ENCODE results near the gene SPRED1.
A peak's percentile ranks its signal among the peaks of the same experiment; 100 is the strongest.

Gene SPRED1

DNA sequence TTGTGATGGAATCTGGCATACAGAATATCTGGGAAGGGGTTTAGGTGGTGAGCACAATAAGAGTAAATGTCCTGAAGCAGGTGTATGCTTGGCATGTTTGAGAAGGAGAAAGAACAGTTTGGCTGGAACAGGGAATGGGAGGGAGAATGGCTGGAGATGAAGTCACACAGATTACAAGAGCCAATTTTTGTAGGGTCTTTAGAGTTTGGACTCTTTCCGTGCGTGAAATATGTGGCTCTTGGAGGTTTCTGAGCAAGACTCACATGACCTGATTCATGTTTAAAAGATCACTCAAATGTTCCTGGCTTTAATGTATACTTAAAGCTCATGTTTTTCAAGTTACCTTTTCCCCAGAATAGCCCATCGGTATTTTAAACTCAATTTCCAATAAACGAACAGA lies 32.8 kb downstream of the SPRED1 start:
- no peak for DNase-seq

DNA sequence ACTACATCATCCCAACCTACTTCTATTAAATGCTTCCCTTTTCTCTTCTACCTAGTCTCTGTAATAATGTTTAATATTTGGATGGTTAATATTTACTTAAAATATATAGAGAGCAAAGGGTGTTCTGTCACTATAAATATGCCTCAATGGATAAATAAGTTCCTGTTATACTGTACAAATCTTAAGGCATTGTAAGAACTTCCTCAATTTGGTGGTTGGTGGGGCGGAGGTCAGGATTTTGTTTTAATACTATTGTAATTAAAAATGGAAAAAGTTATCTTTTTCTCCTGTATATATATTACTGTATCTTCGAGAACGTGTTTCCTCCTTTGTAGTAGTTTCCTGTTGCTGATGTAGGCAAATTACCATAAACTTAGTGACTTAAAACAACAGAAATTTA lies 41.5 kb downstream of the SPRED1 start:
- no peak for DNase-seq

DNA sequence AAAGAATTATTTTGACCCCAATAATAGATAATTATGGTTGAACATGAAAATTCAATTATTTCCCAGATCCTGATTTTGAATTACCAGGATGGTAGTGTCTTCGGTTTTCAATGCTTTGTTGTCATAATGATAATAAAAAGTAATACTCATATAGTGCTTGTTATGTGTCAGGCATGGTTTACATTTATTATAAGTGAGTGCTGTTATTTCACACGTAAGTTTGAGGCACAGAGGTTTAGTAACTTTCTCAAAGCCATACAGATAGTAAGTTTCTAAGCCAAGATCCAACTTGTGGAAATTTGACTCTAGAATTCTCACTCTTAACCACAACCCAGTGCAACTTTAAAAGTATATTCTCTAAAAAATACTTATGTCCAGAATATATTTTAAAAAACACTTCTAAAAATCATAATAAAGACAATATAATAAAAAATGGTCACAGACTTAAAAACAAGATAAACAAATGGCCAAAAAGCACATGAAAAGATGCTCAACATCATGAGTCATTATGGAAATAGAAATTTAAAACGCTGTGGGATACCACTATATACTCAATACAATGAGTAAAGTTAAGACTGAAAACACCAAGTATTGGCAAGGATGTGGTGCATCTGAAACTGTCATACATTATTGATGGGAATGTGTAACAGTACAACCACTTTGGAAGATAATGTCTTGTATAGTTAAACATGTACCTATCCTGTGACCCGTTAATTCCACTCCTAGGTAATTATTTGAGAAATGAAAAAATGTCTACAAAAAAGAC lies 45.2 kb downstream of the SPRED1 start:
- DNase-seq, result no peak

DNA sequence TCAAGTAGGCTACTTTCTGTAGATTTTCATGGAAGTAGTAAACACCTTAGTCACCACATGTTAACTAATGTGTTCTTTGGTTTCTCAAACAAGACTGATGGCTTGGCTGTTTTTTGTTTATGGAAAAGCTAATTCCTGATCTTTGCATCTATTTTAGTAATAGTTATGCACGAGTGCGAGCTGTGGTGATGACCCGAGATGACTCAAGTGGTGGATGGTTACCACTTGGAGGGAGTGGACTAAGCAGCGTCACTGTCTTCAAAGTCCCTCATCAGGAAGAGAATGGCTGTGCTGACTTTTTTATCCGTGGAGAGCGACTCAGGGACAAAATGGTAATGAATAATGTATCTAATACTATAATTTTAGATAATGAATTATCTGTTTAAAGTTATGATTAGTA lies 46.6 kb downstream of the SPRED1 start:
- no peak for DNase-seq

DNA sequence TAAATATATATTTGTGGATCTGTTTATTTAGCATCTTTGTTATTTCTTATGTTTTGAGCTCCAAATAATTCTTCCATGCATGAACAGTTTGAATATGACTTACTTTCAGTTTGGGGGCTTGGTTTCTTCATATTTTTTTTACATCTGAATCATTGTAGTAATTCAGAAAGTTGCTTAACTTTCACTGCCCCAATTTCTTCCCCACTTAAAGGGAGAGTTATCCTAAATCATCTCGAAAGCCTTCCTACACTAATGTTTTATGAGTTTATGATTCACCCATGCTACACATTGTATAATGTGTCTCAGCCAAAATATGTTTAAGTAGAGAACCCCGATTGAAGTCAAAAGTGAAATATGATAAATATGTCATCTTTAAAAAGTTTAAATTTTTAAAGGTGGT lies 47.8 kb downstream of the SPRED1 start:
- no peak for DNase-seq

DNA sequence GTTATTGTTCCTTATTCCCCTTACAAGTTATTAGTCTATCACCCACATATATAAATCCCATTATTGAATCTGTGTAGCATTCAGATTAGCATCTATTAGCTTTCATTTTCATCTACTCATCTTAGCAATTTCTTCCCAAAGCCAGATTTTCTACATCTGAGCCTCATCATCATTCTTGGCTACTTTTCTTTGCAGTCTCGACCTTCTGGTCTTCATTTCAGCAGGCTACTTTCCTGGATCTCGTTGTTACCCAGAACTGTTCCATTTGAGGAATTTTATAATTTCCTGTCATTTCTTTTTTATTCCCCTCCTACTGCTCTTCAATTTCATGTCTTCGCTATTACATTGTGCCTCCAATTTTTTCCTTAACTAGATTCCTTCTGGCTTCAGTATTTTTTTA lies 51.8 kb downstream of the SPRED1 start:
- DNase-seq, result no peak

DNA sequence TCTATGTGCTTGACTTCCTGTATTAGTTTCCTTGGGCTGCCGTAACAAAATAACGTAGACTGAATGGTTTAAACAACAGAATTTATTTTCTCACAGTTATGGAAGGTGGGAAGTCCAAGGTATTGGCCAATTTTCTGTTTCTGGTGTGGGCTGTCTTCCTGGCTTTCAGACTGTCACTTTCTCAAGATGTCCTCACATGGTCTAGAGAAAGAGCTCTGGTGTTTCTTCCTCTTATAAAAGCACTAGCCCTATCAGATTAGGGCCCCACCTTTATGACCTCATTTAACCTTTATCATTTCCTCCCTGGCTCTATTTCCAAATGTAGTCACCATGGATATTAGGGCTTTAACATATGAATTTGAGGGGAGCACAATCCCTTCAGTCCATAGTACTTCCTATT lies 54.6 kb downstream of the SPRED1 start:
- DNase-seq, result no peak

DNA sequence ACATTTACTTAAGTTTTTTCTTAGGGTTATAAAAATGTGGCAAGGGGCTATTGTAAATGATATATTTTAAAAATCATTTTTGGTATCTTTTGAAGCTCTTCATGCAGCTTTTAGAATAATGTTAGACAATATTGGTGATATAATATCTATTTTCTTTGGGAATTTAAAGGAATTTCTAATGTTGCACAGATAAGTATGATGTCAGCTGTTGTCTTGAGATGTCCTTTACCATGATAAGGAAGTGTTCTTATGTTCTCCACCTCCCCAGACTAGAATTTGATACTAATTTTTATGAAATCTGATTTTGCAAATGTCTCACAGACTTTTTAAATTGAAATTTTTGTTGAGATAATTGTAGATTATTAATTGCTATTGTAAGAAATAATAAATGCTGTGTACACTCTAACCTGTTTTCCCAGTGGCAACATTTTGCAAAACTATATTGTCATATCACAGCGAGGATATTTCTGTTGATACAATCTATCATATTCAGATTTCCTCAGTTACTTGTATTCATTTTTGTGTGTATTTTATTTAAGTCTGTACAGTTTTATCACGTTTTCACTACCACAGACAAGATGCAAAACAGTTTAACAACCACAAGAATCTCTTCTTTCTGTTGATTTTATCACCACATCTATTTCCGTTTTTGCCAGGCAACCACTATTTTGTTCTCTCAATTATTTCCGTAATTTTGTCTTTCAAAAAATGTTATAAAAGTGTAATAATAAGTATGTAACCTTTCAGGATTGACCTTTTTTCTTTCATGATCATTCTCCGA lies 55.4 kb downstream of the SPRED1 start:
- no peak for DNase-seq

DNA sequence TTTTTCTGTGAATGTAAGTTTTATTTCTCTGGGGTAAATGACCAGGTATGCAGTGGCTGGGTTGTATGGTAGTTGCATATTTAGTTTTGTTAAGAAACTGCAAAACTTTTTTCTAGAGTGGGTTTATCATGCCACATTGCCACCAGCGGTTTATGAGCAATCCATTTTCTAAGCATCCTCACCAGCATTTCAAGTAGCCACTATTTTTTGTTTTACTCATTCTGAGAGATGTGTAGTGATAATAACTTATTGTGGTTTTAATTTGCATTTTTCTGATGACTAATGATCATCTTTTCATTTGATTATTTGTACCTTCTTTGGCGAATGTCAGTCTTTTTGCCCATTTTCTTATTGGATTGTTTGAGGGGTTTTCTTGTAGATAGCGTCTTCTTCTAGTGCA lies 56.2 kb downstream of the SPRED1 start:
- no peak for DNase-seq

DNA sequence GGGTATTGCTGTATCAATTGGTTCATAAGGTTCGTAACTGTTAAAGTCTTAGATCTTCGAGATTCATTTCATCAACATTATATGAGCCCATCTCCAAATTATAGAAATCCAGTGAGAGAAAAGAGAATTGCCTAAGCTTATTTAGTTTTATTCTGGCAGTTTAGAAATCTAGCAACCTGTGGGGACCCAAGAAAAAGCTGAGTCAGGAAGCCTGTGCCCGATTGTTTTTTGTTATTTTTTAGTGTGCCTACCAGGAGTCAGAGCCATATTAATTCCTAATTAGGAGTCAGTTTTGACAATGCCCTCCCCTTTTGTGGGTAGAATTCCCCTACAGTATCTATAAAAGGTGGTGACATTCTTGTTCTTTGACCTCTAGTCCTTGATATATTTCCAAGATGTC lies 59.6 kb downstream of the SPRED1 start:
- DNase-seq, result no peak

DNA sequence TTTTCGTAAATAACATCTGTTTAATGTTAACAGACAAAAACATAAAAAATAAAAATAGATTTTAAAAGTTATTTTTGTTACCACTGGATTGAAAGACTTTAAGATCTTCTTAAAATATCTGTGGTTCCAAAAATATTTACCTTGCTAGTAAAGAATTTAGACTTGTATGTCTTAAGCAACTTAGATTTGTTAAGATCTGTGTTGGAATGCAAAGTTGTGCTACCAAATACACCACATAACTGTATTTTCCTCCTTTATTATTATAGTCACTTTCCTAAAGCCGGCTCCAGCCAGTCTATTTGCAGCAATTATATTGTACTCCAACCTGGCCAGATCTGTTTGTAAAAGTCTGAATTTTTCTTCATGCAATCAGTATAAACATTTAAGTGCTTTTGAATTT lies 63.7 kb downstream of the SPRED1 start:
- no peak for DNase-seq

DNA sequence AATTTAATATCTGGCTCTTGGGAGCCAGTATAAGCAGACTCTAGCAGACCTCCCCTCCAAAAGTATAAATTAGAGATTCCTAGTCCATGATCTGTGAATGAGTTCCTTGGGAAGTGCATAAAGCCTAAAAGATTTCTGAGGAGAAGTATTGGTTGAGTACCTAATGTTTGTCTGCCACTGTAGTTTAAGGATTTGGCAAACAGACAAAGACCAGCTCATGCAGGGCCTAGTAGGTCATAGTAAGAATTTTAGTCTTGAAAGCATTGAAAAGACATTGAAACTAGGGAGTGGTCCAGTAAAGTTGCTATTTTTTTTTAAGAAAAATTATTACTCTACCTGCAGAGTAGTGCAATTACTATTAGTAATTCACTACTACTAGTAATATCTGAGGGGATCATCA lies 67.5 kb downstream of the SPRED1 start:
- DNase-seq, result no peak

DNA sequence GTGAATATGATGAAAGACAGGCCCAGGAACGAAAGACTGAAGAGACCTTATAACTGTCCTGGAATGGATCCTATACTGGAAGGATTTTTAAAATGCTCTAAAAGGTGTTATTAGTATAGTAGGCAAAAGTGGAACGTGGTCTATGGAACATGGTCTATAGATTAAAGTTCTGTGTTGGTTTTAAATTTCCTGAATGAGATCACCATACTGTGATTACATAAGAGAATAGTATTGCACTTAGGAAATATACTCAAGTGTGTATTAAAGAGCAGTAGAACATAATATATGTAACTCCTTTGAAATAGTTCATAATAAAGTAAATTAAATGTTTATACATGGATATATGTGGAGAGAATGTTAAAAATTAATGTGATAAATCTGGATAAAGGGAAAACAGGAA lies 68.2 kb downstream of the SPRED1 start:
- no peak for DNase-seq

DNA sequence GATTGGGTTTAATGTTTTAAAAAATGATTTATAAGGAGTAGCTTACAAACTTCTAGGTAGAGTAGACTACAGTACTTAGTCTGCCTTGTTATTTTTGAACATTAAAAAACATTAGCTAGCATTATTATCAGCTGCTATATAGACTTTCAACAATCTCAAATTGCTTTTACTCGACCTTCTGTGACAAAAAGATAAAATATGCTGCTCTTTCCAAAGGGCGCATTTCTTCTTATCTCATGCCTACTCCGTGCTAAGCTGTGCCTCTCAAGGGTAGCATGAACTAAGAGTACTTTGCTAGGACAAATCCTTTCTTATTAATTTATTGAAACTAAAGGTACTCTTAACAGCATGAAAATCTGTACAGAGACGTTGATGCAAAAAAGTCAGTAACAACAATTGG lies 71.3 kb downstream of the SPRED1 start:
- DNase-seq, result no peak

DNA sequence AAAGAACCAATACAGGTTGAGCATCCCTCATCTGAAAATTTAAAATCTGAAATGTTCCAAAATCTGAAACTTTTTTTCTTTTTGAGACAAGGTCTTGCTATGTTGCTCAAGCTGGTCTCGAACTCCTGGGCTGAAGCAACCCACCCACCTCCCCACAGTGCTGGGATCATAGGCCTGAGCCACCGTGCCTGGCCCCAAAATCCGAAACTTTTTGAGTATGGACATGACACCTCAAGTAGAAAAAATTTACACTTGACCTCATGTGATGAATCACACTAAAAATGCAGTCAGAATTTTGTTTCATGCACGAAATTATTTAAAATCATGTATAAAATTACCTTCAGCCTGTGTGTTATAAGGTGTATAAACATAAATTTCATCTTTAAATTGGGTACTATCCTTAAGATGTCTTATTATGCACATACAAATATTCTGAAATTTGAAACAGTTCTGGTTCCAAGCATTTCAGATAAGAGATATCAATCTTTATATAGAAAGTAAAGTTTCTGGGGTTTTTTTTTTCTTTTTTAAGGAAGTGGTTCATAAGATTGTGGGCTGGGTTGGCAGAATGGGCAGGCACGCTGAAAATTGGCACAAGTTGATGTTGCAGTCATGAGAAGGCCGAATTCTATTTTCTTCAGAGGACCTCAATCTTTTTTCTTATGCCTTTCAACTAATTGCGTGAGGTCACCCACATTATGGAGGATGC lies 72.5 kb downstream of the SPRED1 start:
- no peak for DNase-seq

DNA sequence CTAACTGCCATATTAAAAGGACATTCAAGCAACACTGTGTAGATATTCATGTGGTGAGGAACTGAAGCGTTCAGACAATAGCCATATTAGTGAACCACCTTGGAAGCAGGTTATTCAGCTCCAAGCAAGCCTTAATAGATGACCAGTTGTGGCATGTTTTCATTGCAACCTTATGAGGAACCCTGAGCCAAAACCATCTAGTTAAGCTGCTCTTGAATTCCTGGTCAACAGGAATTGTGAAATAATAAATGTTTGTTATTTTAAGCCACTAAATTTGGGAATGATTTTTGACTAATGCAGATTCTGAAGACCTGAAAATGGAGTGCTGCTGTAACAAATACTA lies 73.0 kb downstream of the SPRED1 start:
- no peak for DNase-seq

DNA sequence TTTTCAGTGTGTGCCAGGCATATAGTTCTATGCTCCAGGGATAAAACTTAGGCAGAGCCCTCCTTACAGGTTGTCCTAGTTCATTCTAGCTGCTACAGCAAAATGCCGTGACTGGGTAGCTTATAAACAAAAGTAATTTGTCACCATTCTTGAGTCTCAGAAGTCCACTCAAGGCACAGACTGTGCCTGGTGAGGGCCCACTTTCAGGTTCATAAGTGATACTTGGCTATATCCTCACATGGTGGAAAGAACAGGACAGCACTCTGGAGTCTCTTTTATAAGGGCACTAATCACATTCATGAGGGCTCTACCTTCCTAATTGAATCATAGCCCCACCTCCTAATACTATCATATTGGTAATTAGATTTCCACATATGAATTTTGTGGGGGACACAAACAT lies 80.1 kb downstream of the SPRED1 start:
- DNase-seq, result no peak

DNA sequence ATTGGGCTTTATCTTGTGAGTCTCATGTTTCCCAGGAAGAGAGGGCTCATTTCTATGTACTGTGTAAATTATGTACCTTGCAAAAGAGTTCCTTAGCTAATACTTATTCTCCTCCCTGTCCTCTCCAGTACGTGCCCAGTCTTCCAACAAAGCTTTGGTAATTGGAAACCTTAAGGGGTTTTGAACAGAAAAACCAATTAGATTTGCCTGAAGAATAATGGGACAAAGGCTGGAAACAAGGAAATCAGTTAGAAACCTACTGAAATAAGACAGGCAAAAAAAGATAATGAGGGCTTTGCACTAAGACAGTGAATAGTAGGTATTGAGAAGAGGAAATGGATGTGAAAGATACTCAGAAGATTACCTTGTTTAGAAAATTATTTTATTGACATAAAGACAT lies 82.5 kb downstream of the SPRED1 start:
- no peak for DNase-seq

DNA sequence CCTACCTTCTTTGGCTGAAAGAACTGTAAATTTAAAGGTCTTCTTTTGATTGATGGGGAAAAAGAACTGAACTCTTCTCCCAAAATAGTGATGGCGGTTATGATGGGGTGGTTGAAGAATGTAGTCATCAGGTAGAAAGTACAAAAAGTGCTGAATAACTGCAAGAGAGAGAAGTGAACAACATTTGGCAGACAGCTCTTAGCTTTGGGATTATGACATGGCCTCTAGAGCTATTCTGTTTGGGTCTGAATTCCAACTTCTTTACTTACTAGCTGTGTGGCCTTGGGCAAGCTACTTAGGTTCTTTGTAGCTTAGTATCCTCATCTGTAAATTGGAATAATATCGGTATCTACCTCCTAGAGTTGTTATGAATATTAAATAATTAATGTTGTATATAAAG lies 91.7 kb downstream of the SPRED1 start:
- DNase-seq, result no peak

DNA sequence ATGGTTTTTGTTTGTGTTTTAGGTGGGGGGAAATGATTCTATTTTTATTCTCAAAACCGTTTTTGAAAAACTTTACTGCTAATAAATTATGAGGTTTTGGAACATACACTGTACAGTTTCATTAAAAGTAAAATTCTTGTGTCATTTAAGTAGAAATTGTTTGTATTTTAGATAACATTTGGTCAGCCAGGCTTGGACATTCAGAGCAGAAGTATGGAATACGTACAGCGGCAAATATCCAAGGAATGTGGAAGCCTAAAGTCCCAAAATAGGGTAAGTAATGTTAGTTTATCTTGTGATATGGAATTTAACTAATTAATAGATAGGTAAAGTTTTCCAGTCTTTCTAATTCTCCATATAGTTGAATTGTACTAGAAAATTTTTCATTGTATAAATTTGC lies 96.6 kb downstream of the SPRED1 start:
- no peak for DNase-seq

DNA sequence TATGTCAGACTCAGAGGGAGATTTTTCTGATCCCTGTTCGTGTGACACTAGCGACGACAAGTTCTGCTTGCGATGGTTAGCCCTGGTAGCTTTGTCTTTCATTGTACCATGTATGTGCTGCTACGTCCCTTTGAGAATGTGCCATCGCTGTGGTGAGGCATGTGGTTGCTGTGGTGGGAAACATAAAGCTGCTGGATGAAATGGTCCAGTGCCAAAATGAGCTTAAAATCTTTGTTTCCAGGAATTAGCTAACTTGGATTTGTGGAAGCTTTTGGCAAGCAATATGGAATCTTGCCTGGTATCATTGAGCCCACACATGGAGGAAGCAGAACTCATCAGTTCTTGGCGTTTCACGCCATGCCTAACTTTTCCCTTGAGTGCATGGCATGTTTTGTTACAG lies 98.8 kb downstream of the SPRED1 start:
- no peak for DNase-seq

DNA sequence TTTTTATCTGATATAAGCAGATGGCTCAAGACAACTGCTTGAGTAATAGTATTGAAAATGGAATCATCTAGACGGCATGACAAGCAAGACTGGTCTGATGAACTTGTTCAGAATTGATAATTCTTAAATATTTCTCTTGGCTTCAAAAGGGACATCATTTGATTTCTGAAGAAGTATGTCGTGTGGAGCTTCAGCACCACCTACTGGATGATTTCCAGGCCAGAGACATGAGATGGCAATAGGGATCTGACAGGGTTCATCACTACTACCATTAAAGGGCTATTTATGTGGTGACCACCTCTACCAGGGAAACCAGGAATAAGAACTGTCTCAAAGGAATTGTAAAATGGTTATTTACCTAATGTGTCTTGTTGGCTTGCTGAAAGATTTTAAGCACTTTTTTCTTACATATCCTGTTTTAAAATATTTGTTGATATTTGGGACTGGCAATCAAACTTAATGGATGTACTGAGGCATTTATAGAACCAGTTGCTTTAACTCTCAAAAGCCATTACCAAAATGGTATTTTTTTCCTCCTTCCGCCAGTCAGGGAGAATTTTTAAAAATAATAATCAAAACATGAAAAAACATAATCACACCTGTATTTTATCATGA lies 101.8 kb downstream of the SPRED1 start:
- peak; percentile 25 for DNase-seq

DNA sequence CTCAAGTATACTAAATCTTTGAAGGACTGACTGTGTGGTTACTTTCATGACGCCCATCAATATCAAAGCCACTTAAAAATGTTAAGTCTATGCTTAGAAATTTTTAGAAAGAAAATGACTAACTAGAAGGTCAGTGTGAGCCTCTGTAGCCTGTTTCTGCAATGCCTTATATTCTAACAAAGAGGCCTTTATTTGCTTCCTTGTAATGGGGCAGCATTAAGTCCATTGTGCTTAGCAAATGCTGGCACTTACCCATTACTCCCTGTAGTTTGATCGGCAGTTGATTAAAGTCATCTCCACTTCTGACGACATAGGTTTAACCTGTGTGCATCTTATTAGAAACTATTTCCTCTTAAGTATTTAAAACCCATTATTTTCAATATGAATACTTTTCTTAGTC lies 109.7 kb downstream of the SPRED1 start:
- no peak for DNase-seq

DNA sequence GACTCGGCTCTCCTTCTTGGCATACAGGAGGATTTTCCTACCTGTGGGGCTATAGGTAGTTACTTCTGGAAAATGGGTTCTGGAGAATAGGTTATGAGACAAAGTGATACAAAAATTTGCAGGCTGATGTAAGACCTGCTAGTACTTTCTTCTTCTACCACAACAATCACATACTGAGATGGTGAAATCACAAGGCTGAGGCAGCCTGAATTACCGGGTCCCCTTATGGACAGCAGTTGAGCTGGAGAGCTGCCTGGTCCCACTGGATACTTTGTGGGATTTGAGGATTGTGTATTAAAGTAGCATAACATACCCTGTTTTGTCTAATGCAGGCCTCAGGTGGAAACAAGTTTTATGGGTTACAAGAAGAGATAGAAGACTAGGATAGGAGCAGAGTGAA lies 114.8 kb downstream of the SPRED1 start:
- no peak for DNase-seq
